Thyroid gland (tissue), 4 donors: ENCODE measurements around the gene PAK5. TPM values are rescaled to one million over a fixed set of nuclear protein-coding genes. Genes with fewer than 3 reads are reported as not detected.

Experiments used
- DNase-seq, 2 donors: peaks; one replicate each; pipeline ENCODE4 v3.0.0-alpha.2; 2019
- H3K27ac ChIP-seq, 3 donors: fragments of 200-600 bp; sonication (generic); 1 replicate in 2 of 3; 2 replicates in 1 of 3; pipeline ENCODE4 v1.5.1; 2016 to 2019; ENCODE audit warnings: mild to moderate bottlenecking in 1 of 3, moderate library complexity in 1 of 3
- H3K27me3 ChIP-seq: fragments of 200-600 bp; sonication (generic); one replicate; pipeline ENCODE4 v1.5.1; 2019
- H3K36me3 ChIP-seq, 2 donors: fragments of 200-600 bp; sonication (generic); one replicate each; pipeline ENCODE4 v1.5.1; 2016 to 2019
- H3K4me1 ChIP-seq, 2 donors: fragments of 200-600 bp; sonication (generic); one replicate each; pipeline ENCODE4 v1.5.1; 2017 to 2019
- H3K4me3 ChIP-seq, 3 donors: fragments of 200-600 bp; sonication (generic); replicated peaks in 1 of 3; 1 replicate in 2 of 3; 2 replicates in 1 of 3; pipeline ENCODE4 v1.5.1; 2016; ENCODE audit warnings: mild to moderate bottlenecking in 1 of 3
- H3K9me3 ChIP-seq: fragments of 200-600 bp; sonication (generic); one replicate; pipeline ENCODE4 v1.5.1; 2017
- CTCF ChIP-seq, 6 experiments: fragments of 200-600 bp in 3 of 6; fragments of 450-650 bp in 3 of 6; sonication (generic) in 3 of 6; IDR thresholded peaks; one replicate each; pipeline ENCODE4 v1.5.1; 2016 to 2019; ENCODE audit warnings: antibody characterized with exemption in 6 of 6, mild to moderate bottlenecking in 2 of 6, inconsistent platforms in 1 of 6, moderate library complexity in 1 of 6
- POLR2A ChIP-seq, 2 donors: fragments of 450-650 bp; IDR thresholded peaks; one replicate each; pipeline ENCODE4 v1.6.1; 2017; ENCODE audit warnings: antibody characterized with exemption in 2 of 2, mild to moderate bottlenecking in 2 of 2, moderate library complexity in 1 of 2
- WGBS, 2 donors: methylation state at CpG; one replicate each; pipeline ENCODE4 v1.1.5; 2017; 5-methylcytosine and 5-hydroxymethylcytosine counted together
- intact Hi-C: fragments of 100-400 bp; cut with DNase I; formaldehyde crosslinking; loops from one replicate; pipeline ENCODE4 v1.15.1; 2023
- total RNA-seq, 4 donors: library from RNA; depleted of rRNA; stranded (reverse); fragments of >200 nt; gene quantifications; one replicate each; pipeline ENCODE4 v1.2.3, GENCODE V29; 2016

Gene PAK5
- total RNA-seq, 4 donors from 2014 or later, result 0.13 to 0.33 TPM; not detected in 2

- Histone ChIP-seq H3K27me3 (no peaks in the 10 kb centered on the region), H3K36me3 (no peaks in the 10 kb centered on the region), H3K4me3 (no peak overlapping the region), H3K4me1 (no peaks in the 10 kb centered on the region), H3K9me3 (no peaks in the 10 kb centered on the region), H3K27ac (no peak overlapping the region)
- TF ChIP-seq CTCF (IDR thresholded peaks at IDR 0.05) (no peak), POLR2A (IDR thresholded peaks at IDR 0.05) (no peak)
- 82 to 92% methylated on average over 2 of the region's 2 CpGs for WGBS, 2 donors
- intact Hi-C loops, result no loop called here
- DNase-seq, result no peak
These were observed 166.8 kb downstream of the PAK5 start for GRCh38 chr20:9672027-9672426.

DNA sequence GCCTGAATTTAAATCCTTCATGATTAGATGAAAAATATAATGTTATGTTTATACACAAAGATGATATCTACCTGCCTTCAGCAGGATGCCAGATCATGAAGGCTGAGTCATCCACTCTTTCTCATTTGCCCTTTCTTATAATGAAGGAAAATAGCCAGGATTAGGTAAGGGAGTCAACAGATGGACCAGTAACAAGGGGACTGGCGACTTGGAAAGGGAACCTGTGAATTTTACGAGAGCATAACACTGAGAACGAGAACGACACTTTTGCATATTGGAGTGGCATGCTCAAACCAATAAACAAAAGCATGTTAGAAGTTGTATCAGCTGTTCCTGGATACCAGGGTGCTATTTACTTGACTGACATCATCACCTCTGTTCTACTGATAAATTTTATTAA lies 170.5 kb downstream of the PAK5 start:
- Histone ChIP-seq H3K36me3 (no peaks in the 10 kb centered on the region), H3K9me3 (no peaks in the 10 kb centered on the region), H3K4me3 (no peak overlapping the region), H3K4me1 (no peaks in the 10 kb centered on the region), H3K27me3 (no peaks in the 10 kb centered on the region), H3K27ac (no peak overlapping the region)
- TF ChIP-seq CTCF (IDR thresholded peaks at IDR 0.05), result no peak
- DNase-seq, result no peak
- WGBS, 2 donors, result 71 to 79% methylated on average over 4 of the region's 4 CpGs
- intact Hi-C loops, result no loop called here

- Histone ChIP-seq H3K4me1 (no peaks in the 10 kb centered on the region), H3K9me3 (no peaks in the 10 kb centered on the region), H3K36me3 (no peaks in the 10 kb centered on the region), H3K27me3 (no peaks in the 10 kb centered on the region), H3K4me3 (no peak overlapping the region), H3K27ac (no peak overlapping the region)
- TF ChIP-seq POLR2A (IDR thresholded peaks at IDR 0.05), result no peak
- no peak for TF ChIP-seq CTCF (IDR thresholded peaks at IDR 0.05)
- WGBS, 2 donors, result 77 to 79% methylated on average over 3 of the region's 3 CpGs
- DNase-seq, result no peak
- intact Hi-C loops, result no loop called here
These were observed 175.5 kb downstream of the PAK5 start for GRCh38 chr20:9663423-9663822.

DNA sequence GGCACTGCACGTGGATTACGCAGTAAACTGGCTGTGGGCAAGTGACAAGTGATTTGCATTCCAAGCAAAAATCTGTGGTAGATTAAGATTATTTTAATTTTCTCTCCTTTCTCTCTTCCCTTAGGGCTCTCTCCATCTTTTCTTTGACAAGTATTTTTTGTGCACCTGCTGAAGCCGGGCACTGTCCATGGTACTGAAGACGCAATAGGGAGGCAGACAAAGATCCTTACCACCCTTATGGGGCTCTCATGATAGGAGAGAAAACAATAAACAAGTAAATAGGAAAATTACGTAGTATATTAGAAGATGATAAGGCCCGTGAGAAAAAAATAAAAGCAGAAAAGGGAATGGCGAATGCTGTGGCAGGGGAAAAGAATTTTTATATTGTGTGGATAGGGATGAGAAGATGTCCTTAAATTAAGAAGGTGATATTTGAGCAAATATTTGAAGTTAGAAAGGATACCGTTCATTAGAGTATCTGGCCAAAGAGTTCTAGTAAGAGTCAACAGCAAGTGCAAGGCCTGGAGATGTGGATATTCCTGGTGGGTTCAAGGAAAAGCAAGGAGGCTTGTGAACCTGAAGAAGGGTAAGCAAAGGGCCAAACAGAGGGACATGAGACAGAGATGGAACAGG lies 178.5 kb downstream of the PAK5 start:
- Histone ChIP-seq H3K36me3 (no peaks in the 10 kb centered on the region), H3K9me3 (no peaks in the 10 kb centered on the region), H3K4me1 (no peaks in the 10 kb centered on the region), H3K27me3 (no peaks in the 10 kb centered on the region), H3K4me3 (no peak overlapping the region), H3K27ac (no peak overlapping the region)
- no peak for TF ChIP-seq POLR2A (IDR thresholded peaks at IDR 0.05)
- no peak for TF ChIP-seq CTCF (IDR thresholded peaks at IDR 0.05)
- DNase-seq, result peak in 1 of 2 donors; percentile 10
- WGBS, 2 donors, result 37 to 48% methylated on average over 8 of the region's 8 CpGs
- intact Hi-C loops, result no loop called here

- no peak for DNase-seq
- H3K9me3 ChIP-seq, result no peaks in the 10 kb centered on the region
- TF ChIP-seq POLR2A (IDR thresholded peaks at IDR 0.05) (no peak), CTCF (IDR thresholded peaks at IDR 0.05) (no peak)
- no peaks in the 10 kb centered on the region for H3K36me3 ChIP-seq
- intact Hi-C loops, result no loop called here
- H3K4me3 ChIP-seq, result no peak overlapping the region
- WGBS, 2 donors, result 87 to 91% methylated on average over 2 of the region's 2 CpGs
- no peaks in the 10 kb centered on the region for H3K4me1 ChIP-seq
- no peaks in the 10 kb centered on the region for H3K27me3 ChIP-seq
- H3K27ac ChIP-seq, result no peak overlapping the region
These were observed 191.1 kb downstream of the PAK5 start for GRCh38 chr20:9647741-9648140.
